NOMO-1 treated with dmso at 0.1 percent for 144 hours (cell line): ENCODE results near the gene SLC16A4.
A peak's percentile ranks its signal among the peaks of the same experiment; 100 is the strongest.
"Not testable (repeated sequence)": the region's sequence is repeated elsewhere in the genome, so short reads cannot be mapped to it uniquely, and the experiment has no call there.

Source experiments
- DNase-seq: peaks from one replicate; lab custom pipeline; 2025; ENCODE audit not compliant: unreplicated experiment; lab: John Stamatoyannopoulos, UW

Gene SLC16A4

DNA sequence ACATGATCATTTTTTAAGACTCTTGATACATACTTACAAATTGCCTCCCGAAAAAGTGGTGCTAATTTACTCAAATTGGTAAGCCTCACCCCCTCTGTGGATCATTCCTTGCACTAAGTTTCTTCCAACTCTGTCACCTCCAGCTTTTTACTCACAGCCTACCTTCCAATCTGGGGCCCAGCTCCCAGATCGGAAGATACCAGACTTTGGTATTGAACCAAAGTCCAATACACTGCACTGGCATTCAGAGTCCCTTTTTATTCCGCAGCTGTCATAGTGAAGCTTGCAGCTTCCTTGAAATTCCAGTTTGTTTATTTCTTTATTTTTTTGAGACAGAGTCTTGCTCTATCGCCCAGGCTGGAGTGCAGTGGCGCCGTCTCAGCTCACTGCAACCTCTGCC lies 18.5 kb upstream of the SLC16A4 start:
- no peak for DNase-seq

DNA sequence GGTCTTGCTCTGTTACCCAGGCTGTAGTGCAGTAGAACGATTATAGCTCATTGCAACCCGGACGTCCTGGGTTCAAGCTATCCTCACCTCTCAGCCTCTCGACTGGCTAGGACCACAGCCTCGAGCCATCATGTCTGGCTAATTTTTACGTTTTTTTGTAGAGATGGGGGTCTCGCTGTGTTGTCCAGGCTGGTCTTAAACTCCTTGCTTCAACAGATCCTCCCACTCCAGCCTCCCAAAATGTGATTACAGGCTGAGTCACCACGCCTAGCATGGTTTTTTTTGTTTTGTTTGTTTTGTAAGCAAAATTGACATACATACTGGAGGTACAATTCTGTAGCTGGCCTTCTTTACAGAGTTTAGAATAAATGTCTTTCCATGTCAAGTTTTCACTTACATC lies 17.7 kb upstream of the SLC16A4 start:
- no peak for DNase-seq

- peak; percentile 93 for DNase-seq
Measured at GRCh38 chr1:110407260-110408210, 16.7 kb upstream of the SLC16A4 start, which contains the start of gene LAMTOR5. Gene LAMTOR5, minus strand, starts transcription at chr1:110407694. Its CDS starts 74 bp downstream, at chr1:110407620.

- DNase-seq = not testable (repeated sequence)
Measured at GRCh38 chr1:110406407-110406806, 15.6 kb upstream of the SLC16A4 start.

GRCh38 chr1:110404401-110404800 lies 13.6 kb upstream of the SLC16A4 start:
- DNase-seq = no peak

GRCh38 chr1:110403805-110404204 lies 13.0 kb upstream of the SLC16A4 start:
- DNase-seq = no peak

- not testable (repeated sequence) for DNase-seq
Measured at GRCh38 chr1:110396259-110396958, 5.6 kb upstream of the SLC16A4 start.

GRCh38 chr1:110394493-110394820 lies 3.6 kb upstream of the SLC16A4 start:
- DNase-seq = no peak

- DNase-seq = no peak
Measured at GRCh38 chr1:110393691-110394492, 3.1 kb upstream of the SLC16A4 start.

DNA sequence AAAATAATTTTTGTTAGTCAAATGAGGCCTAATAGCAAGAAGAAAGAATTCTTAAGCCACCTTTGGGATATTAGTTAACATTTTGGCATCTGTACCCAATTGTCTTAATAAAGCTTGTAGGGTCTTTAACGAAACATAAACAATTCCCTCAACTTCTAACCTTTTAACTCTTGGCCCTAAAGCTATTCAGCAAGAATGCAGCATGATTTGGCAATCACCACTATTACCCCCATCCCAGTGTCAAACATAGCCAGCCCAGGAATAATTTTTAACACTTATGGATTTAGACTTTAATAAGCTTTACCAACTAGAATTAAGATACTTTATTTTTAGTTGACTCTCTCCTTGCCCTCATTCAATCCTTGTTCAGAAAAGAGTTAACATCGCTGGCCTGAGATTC lies 2.5 kb upstream of the SLC16A4 start:
- no peak for DNase-seq

GRCh38 chr1:110390096-110390495 lies 730 bp downstream of the SLC16A4 start:
- no peak for DNase-seq

DNA sequence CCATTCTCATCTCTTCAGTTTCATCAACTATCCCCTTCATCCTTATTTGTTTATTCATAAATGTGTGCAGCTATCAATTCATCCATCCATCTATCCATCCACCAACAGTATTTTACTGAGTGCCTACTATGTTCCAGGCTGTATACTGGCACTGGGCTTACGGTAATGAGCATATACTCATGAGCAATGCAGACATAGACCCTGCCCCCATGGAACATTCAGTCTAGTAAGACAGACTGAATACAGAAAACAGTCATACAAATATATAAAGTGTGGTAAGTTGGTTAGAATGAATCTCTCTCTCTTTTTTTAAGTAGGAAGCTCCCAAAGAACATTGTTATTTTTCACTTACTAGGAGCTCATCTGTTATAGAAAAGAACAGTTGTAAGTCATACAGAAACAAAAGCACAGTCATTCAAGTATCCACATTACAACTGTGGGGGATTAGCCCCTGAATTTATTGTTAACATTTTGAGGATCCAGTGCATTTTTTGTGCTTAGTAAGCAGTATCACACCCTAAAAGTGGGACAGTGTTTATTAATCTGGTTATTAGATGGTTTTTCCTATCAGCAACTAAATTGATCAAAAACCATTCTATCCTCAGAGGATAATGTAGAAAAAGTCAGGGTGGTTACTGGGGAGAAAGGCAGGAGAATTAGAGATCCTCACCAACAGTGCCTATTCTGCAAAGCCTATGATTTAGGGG lies 3.6 kb downstream of the SLC16A4 start:
- DNase-seq = no peak

GRCh38 chr1:110385369-110385768 lies 5.5 kb downstream of the SLC16A4 start:
- DNase-seq = no peak

DNA sequence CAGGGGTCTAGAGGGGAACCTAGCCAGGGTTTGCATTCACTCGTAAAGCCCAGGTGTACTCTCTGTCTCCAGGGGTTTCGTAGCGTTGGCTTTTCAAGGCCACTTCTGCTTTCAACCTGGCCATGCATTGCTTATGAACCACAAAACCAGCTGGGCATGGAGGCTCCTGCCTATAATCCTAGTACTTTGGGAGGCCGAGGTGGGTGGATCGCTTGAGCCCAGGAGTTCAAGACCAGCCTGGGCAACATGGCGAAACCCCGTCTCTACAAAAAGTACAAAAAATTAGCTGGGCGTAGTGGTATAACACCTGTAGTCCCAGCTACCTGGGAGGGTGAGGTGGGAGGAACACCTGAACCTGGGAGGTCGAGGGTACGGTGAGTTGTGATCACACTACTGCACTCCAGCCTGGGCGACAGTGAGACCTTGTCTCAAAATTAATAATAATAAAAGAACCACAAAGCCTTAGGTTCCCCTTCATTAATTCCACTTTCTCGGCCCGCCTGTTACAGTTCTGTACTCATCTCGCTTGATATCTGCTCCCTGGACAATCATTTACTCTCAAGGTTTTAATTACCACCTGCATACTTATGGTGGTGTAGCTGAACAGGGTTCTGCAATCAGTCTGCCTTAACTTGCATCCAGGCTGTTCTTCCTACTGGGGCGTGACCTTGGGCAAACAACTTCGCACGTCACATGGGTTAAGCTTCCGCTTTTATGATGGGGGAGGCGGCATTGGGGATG lies 6.1 kb downstream of the SLC16A4 start:
- peak; percentile 61 for DNase-seq

DNA sequence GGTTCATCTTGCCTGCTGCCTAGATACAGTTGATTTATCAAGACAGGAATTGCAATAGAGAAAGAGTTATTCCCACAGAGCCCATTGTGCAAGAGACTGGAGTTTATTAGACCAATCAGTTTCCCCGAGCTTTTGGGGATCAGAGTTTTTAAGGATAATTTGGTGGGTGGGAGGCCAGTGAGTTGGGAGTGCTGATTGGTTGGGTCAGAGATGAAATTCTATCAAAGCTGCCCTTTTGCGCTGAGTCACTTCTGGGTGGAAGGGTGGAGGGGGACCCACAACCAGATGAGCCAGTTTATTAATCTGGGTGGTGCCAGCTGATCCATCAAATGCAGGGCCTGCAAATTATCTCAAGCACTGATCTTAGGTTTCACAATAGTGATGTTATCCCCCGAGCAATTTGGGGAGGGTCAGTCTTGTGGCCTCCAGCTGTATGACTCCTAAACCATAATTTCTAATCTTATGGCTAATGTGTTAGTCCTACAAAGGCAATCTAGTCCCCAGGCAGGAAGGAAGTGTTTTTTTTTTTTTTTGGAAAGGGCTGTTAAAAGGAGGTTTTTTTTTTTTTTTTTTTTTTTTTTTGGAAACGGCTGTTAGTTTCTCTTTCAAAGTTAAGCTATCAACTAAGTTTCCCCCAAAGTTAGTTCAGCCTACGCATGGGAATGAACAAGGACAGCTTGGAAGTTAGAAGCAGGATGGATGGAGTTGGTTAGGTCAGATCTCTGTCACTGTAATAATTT lies 7.4 kb downstream of the SLC16A4 start:
- no peak for DNase-seq

DNA sequence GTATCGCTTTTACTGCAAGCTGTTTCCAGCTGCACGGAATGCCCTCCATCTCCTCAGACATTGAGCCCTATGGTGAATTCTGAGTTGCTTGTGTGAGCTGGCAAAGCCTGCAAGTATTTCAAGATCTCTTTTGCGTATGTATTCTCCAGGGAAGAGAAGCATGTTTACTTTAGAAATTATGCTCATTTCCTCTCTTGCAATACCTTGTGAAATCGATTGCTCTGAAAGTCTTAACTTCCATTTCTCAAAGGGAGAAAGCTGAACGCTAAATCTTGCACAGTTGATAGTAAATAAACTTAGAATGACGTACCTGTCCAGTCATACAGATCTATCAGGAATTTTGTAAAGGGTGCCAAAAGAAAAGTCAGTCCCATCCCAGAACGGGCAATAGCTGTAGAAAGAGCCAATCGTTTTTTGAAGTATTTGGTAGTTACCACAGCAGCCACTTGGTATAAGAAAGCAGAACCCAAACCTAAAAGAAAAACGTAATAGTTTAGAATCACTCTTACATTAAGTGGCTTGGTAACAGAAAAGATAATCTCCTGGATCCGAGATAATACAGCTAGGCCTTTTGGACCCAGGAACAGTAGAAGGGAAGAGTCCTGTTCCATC lies 10.0 kb downstream of the SLC16A4 start:
- DNase-seq = peak; percentile 75

- DNase-seq = no peak
Measured at GRCh38 chr1:110375490-110375889, 15.3 kb downstream of the SLC16A4 start.

DNA sequence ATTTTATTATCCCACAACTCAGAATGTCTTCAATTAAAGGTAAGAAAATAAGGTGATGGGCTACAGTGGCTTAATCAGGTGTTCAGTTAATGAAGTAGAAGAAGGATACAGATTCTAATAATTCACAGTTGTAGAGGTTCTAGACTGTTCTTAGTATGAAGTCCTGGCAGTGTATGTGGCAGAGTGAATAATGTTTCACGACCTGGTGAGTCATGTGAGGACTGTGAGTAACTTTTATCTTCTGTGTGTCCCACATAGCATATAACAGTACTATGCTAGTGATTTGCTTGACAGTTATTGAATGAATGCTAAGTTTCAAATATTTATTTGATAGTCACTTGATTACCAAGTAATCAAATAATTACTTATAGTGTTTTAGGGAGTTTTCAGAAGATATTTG lies 20.0 kb downstream of the SLC16A4 start:
- DNase-seq = no peak

DNA sequence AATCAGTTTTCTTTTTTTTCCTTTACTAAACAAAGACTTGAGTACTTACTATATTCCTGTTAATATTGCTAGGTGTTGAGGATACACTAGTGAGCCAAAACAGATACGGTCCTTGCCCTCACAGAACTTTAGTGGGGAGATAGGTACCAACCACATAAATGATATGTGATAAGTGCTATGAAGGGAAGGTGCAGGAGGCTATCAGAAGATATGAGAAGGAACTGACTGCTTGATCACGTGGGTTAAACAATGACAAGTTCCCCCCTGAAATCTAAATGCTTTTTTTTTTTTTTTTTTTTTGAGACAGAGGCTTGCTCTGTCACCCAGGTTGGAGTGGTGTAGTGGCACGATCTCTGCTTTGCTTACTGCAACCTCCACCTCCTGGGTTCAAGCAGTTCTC lies 26.6 kb downstream of the SLC16A4 start:
- no peak for DNase-seq
